ENCODE results near the gene SAA4.
"Not testable (repeated sequence)": the region's sequence is repeated elsewhere in the genome, so short reads cannot be mapped to it uniquely, and the experiment has no call there.

Gene SAA4

GRCh38 chr11:18189476-18190245 is 46.9 kb downstream of the SAA4 start:
- DNase-seq (ENCODE audit: low read depth) = not testable (repeated sequence)

GRCh38 chr11:18188796-18189195 is 47.8 kb downstream of the SAA4 start:
- no peak for DNase-seq (ENCODE audit: low read depth)

Measured in stimulated activated CD4-positive, alpha-beta T cell treated with anti-CD3 and anti-CD28 coated beads, Interleukin-2, amount 100 ng/mL, for 4 hours (primary cell).